CD4-positive, alpha-beta T cell treated with Interleukin-17A for 4 hours (primary cell): ENCODE data around the gene CA7.
"Not testable (repeated sequence)": the region's sequence is repeated elsewhere in the genome, so short reads cannot be mapped to it uniquely, and the experiment has no call there.

Experiments used
- DNase-seq: peaks from one replicate; pipeline ENCODE4 v3.0.0-alpha.2; 2020; ENCODE audit warnings: mixed read lengths

Gene CA7

DNA sequence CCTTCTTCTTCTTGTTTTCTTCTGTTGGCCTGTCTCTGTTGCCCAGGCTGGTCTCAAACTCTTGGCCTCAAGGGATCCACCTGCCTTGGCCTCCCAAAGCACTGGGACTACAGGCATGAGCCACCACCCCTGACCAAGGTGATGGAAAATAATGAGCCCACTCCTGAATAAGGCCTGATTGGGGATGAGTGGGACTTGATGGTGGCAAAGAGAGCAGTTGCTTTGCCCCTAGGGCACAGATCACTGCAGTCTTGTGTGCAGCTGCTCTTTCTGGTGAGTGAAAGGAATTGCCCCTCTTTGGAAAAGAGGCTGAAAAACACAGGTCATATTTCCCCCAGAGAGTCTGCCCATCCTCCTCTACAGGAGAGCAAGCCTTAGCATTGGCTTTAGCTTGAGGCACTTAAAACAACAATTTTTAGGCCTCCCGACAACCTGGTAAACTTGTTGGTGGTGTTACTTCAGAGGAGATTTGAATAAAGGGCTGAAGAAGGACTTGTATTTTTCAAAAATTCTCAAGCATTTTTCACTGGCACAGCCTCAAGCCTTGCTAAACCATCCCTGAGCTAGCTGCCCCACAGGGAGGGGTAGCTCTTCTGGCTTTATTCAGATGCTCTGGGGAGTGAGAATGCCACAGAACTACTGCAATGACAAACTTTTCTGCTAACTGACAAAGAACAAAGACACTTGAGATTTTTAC, 30.0 kb downstream of the CA7 start:
- DNase-seq = no peak

DNA sequence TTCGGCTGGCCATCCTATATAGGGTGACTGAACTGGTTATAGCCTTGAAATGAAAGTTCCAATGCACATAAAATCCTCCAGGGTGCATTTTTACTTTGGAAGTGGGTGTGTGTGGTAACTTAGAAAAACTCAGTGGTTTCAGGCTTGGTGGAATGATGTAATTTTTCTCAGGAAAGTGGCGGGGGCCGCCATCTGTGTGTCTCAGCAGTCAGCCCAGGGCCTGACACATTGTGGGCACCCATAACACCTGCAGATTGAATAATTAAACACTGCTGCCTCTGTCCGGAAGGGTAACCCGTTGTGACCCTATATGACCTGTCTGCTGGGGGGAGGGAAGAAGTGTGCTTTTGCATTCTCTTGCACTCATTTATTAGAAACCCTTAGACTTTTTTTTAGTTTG, 33.9 kb downstream of the CA7 start:
- no peak for DNase-seq

DNA sequence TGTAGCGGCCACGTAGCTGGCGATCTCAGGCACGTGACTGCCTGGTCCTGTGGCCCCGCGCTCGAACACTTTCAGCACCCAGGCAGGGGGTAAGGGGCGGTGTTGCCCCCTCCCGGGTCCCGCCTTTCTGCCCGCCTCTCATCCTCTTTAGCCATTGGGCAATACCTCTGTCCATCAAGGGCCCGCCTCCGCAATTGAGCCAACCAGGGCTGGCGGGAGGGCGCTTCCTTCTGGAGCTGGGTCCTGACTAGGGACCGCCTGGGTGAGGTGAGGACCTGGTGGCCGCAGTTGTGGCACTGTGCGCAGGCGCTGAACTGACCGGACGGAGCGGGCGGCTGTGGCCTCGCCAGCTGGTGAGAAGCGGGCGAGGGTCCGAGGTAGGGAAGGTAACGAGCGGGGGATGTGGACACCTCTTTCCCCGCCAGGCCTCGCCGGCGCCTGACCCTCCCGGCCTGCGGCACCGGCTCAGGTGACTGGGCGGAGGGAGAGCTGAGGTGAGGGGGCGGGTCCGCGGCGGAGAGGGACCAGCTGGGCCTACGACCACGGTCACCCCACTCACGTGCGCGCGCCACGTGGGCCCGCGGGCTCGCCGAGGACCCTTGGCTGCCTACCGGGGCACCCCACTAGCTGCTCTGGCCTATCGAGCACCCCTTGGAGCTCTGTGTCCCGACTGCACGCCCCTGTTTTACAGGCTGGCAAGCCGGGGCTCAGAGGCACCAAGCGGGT, 36.2 kb downstream of the CA7 start, which contains the start of gene PDP2:
TSS of gene PDP2 (plus strand) at position 228 of the 726 bp plus-strand sequence. CDS start 3,770 bp downstream, outside the sequence.
- DNase-seq = peak; percentile 92

DNA sequence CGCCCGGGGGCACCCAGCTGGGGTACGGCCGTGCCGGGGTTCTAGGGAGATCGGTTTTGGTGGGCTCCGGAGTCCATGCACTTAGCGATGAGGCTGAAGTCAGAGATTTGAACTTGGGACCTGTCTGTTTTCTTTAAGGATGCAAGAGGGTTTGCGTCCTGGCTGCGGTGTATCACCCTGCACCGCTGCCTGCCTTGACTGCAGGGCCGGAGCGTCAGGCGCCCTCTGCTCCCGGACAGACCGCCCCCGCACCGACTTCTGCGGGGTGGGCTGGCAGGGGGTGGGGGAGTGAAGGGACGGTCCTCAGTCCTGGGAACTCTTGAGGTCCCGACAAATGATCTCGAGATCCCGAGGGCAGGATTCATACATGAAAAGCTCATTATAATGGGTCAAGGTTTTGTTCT, 36.8 kb downstream of the CA7 start:
- no peak for DNase-seq

DNA sequence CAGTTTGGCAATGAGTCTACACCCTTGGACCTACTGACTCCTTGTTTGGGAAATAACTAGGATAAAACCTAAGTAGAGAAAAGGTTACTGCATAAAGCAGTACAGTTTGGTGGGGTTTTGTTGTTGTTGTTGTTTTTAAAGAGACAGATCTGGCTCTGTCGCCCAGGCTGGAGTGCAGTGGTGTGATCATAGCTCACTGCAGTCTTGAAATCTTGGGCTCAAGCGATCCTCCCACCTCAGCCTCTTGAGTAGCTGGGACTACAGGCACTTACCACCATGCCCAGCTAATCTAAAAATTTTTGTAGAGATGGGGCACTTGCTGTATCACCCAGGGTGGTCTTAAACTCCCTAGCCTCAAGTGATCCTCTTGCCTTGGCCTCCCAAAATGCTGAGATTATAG, 37.3 kb downstream of the CA7 start:
- DNase-seq = no peak

DNA sequence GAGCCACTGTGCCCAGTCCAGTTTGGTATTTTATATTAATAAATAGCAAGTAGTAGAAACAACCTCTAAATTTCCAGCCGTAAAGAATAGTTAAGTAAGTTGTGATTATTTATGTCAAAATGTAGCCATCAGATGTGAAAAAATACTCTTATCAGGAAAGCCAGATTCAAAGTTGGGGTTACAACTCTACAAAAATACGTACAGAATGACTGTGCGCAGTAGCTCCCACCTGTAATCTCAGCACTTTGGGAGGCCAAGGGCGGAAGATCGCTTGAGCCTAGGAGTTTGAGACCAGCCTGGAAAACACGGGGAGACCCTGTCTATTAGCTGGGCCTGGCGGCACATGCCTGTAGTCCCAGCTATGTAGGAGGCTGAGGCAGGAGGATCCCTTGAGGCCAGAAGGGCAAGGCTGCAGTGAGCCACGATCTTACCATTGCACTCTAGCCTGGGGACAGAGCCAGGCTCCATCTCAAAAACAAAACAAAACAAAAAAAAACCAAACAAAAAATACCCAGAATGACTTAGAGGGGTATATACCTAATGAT, 37.8 kb downstream of the CA7 start:
- no peak for DNase-seq

DNA sequence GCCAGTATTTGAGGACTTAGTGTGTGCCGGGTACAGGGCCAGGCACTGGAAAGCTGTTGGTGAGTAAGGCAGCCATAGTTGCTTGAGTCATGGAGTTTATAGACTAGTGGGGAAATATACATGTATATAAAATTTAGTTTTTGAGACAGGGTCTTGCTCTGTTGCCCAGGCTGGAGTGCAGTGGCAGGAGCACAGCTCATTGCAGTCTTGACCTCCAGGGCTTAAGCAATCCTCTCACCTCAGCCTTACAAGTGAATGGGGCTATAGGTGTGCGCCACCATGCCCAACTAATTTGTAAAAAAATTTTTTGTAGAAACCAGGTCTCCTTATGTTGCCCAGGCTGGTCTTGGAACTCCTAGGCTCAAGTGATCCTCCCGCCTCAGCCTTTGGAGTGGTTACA, 38.5 kb downstream of the CA7 start:
- DNase-seq = no peak

DNA sequence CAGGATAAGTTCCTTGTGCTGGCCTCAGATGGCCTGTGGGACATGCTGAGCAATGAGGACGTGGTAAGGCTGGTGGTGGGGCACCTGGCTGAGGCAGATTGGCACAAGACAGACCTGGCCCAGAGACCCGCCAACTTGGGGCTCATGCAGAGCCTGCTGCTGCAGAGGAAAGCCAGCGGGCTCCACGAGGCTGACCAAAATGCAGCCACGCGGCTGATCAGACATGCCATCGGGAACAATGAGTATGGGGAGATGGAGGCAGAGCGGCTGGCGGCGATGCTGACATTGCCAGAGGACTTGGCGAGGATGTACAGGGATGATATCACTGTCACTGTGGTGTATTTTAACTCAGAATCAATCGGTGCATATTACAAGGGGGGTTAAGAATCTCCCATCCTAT, 41.3 kb downstream of the CA7 start:
- DNase-seq = no peak

DNA sequence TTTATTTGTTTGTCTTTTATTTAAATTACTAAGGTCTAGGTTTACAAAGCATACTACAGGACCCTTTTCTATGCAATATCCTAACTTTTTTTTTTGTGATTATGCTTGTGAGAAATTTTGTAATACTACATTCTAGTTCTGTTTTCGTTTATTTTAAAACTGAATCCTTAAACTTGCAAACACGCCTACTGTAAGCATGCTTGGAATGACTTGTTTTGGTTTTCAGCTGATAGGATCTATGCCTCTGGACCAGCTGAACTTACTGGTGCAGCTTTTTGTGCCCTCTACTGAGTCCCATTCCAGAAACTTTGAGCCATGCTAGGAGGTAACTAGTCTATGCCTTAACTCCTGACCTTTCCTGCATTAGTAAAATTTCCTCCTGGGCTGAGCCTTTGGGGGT, 42.1 kb downstream of the CA7 start:
- DNase-seq = no peak

DNA sequence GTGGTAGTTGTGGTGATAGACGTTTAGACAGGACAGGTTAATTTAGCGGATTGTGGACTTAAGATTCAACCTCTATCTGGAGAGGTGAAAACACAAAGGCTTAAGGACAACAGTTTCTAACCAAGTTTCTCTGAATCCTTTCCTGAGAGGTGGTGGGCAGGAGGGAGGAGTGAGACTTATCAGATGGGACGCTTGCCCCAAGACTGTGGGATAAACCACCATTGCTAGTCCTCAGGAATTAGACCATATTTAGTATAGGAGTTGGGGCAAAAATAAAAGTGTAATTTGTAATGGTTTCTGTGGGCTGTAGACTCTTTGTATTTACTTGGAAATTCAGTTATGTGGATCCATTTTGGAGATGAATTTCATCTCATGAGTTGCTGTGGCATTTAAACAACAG, 42.7 kb downstream of the CA7 start:
- no peak for DNase-seq

DNA sequence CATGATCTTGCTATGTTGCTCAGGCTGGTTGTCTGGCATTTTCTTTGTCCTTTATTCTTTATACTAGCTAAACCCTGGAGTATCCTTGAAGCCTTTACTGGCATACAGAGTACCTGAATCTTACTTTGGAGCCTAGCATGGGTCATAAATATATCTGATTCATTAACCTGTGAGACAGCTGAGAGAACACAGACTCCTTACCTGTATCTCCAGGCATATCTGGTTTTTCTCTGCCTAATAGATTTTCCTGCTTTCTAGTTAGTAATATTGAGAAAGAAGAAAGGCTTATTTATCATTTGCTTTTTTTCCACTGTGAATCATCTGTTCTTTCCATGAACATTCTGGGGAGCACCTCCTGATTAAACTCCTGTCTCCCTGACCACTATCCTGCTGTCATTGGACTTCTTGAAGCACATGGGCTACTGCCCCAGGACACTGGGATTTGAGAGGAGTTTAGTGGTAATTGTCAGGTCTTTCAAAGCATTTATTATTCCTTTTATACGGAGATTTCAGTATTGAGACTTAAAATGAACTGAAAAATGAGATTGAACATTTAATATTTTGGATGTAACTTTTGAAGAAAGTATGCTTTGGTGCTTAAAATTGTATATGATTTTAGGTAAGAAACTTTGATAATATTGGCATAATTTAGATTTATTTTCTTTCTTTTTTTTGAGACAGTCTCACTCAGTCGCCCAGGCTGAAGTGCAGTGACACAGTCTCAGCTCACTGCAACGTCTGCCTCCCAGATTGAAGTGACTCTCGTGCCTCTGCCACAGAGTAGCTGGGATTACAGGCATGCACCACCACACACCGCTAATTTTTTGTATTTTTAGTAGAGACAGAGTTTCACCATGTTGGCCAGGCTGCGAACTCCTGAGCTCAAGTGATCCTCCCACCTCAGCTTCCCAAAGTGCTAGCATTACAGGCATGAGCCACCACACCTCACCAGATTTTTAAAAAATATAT, 44.7 kb downstream of the CA7 start:
- no peak for DNase-seq

DNA sequence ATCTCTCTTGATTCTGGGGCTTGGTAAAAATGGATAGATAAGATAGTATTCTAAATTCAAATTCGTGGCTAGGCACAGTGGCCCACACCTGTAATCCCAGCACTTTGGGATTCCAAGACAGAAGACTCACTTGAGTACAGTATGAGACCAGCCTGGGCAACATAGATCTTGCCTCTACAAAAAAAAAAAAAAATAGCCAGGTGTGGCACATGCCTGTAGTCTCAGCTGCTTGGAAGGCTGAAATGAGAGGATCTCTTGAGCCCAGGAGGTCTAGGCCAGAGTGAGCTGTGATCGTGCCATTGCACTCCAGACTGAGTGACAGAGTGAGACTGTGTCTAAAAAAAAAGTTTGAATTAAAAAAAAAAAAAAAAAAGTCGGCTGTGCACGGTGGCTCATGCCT, 45.4 kb downstream of the CA7 start:
- no peak for DNase-seq

DNA sequence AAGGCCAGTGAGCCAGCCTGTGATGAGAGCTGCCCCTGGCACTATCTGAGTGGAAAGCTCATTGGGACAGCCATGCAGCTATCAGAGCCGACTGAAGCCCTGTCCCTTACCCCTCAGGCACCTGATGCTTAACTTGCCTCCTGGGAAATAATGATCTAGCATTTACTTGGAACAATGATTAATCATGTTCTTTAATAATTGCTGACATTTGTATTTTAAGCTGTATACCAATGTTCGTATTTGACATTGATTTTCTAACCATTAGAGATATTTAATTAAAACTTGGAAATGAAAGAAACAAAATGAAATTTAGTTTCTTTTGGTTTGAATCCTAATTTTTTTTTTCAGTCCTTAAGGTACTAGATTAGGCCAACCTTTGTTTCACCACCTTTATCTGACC, 46.6 kb downstream of the CA7 start:
- DNase-seq = no peak

DNA sequence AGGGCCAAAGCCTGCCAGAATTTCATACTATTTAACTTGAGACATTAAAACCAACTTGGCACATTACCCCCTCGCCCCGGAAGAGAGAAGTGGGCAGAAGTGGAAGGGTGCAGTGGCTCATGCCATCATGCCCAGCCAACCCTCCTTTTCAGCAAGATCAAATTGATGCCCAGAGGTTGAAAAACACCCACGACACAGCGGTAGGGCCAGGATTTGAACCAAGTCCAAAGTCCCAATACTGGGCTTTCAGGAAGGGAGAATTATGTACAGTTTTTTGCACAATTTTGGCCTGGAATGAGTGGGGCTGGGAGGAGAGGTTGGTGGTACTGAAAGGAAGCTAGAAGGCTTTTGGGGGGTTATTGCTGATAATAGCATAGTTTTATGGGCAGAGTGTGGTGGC, 47.1 kb downstream of the CA7 start:
- DNase-seq = no peak

DNA sequence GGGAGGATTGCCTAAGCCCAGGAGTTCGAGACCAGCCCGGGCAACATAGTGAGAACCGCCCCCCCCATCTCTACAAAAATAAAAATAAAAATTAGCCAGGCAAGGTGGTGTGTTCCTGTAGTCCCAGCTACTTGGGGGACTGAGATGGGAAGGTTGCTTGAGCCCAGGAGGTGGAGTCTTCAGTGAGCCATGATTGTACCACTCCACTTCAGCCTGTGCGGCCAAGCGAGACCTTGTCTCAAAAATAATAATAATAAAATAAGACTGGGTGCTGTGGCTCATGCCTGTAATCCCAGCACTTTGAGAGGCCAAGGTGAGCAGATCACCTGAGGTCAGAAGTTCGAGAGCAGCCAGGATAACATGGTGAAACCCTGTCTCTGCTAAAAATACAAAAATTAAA, 47.6 kb downstream of the CA7 start:
- DNase-seq = no peak

DNA sequence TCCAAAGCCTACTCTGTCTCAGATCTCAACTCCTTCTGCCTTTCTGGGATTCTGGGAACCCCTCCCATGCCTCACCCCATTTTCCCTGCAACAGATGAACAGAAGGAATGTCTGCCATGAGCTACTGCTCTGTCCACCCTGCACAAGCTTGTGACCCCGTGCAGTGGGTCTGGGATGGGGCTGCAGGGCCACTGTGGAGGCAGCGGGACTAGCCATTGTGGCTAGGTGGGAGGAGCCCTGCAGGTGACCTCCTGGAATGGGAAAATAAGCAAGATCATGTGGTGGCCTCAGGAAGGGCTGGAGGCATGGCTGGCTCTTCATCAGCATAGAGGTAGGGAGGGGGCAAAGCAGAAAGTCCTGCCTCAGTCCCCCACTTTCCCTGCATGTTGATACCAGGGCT, 49.8 kb downstream of the CA7 start:
- DNase-seq = no peak

DNA sequence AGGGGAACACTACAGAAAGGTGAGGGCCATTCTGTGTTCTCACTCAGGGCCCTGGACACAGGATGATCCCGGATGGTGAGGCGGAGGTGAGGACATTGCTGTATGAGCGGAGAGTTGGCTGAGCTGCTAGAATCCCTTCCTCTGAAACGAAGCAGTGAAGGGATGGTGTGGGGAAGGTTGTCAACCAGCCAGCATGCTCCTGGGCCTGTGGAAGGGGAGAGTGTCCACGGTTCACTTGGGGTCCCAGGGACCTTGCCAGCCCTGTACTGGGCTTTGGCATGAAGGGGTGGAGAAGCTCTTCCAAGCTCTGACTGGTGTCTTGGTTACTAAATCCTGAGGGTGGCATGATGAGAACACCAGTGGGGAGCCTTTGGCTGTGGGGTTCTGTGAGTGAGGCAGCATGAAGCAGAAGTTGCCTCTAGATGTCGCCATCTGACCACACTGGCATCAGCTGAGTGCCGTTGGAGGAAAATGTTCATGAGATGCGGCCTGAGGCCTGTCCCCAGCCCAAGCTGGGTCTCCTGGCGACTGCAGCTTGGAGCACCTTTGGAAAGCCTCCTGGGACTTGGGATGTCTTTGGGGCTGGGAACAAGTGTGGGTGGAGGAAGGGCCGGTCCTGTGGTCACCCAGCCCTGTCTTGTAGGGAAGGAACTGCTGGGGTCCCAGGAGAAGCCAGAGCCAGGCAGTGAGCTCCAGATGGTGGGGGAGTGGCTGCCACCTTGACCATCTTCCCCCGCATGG, 50.9 kb downstream of the CA7 start:
- DNase-seq = peak; percentile 66

DNA sequence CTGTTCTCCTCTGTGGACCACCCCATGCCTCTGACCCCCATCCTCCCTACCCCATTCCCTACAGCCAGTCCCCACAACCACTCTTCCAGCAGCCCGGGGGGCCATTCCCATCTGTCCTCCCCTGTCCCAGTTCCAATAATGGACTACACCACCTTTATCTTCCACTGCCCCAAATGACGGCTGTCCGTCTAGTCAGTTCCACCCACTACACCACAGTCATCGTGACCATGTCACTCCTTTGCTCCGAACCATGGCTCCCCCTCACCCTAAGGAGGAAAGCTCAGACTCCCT, 51.4 kb downstream of the CA7 start:
- no peak for DNase-seq

DNA sequence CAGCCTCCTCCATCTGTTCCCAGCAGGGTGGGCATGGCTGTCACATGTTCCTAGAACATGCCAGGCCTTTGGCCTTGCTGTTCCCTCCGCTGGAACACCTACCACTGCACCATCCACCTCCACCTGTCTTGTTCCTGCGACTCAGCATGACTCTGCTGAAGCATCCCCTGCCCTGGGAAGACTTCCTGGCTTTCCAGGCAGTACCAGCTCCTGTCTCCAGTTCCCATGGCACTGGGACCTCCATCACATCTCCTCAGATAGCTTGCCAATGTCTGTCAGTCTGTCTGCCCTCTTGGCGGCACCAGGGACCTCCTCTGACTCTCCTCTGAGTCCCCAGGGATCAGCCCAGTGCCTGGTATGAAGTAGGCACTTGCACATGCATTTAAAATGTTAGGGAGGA, 51.8 kb downstream of the CA7 start:
- no peak for DNase-seq

DNA sequence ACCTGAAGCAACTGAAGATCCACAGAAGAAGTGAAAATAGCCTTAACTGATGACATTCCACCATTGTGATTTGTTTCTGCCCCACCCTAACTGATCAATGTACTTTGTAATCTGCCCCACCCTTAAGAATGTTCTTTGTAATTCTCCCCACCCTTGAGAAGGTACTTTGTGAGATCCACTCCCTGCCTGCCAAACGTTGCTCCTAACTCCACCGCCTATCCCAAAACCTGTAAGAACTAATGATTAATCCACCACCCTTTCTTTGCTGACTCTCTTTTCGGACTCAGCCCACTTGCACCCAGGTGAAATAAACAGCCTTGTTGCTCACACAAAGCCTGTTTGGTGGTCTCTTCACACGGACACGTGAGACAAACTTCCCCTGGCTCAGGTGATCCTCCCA, 52.5 kb downstream of the CA7 start:
- not testable (repeated sequence) for DNase-seq

DNA sequence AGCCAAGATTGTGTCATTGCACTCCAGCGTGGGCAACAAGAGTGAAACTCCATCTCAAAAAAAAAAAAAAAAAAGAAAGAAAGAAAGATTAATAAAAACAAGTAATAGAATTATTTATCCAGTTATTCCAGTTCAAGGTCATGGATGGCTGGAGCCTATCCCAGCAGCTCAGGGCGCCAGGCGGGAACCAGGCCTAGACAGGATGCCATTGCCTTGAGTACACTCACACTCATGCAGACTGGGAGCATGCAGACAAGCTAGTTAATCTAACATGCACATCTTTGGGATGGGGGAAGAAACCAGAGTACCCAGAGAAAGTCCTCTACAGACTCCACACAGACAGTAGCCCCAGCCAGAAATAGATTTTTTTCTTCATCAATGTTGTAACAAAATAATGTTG, 54.0 kb downstream of the CA7 start:
- no peak for DNase-seq

DNA sequence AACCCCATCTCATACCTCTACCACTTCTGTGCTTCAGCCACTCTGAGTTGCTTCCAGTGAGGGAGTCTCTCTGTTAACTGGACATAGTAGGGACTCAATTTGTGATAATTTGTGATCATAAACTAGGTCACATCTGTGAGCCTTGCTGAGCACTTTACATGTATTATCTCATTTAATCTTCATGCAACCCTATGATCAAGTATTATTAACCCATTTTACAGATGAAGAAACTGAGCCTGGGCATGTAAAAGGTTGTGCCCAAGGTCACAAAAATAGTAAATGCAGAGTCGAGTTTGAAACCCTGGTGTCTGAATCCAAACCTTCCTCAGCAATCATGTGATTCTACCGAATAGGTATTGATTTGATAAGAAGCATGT, 54.7 kb downstream of the CA7 start:
- no peak for DNase-seq
